ENCODE data around the gene OR10H2.

DNA sequence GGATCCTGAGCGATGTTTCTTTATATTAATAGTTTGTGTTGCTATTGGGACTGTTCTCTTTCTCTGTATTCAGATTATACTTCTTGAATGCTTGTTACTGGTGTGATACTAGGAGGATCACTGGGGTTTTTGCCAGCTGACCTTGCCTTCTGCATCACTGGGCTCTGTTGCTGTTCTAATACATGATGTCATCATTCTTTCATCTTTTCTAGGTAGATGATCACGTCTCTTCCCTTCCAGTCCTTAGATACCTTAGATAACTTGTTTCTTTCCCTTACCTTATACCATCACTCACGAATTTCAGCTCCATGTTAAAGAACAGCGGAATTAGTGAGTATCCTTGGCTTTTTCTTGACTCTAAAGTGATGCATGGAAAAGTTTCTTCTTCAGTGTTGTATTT, 9.9 kb downstream of the OR10H2 start, which contains the start of gene OR10H3:
- TF ChIP-seq, protein P1, sequence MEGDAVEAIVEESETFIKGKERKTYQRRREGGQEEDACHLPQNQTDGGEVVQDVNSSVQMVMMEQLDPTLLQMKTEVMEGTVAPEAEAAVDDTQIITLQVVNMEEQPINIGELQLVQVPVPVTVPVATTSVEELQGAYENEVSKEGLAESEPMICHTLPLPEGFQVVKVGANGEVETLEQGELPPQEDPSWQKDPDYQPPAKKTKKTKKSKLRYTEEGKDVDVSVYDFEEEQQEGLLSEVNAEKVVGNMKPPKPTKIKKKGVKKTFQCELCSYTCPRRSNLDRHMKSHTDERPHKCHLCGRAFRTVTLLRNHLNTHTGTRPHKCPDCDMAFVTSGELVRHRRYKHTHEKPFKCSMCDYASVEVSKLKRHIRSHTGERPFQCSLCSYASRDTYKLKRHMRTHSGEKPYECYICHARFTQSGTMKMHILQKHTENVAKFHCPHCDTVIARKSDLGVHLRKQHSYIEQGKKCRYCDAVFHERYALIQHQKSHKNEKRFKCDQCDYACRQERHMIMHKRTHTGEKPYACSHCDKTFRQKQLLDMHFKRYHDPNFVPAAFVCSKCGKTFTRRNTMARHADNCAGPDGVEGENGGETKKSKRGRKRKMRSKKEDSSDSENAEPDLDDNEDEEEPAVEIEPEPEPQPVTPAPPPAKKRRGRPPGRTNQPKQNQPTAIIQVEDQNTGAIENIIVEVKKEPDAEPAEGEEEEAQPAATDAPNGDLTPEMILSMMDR (IDR thresholded peaks at IDR 0.05), result no peak
- TF ChIP-seq POLR2A (IDR thresholded peaks at IDR 0.05), result no peak
